ENCODE results near the gene DHRSX.

GRCh38 chrX:2391869-2392606 lies 108.7 kb downstream of the DHRSX start:
- TF ChIP-seq, protein P1, sequence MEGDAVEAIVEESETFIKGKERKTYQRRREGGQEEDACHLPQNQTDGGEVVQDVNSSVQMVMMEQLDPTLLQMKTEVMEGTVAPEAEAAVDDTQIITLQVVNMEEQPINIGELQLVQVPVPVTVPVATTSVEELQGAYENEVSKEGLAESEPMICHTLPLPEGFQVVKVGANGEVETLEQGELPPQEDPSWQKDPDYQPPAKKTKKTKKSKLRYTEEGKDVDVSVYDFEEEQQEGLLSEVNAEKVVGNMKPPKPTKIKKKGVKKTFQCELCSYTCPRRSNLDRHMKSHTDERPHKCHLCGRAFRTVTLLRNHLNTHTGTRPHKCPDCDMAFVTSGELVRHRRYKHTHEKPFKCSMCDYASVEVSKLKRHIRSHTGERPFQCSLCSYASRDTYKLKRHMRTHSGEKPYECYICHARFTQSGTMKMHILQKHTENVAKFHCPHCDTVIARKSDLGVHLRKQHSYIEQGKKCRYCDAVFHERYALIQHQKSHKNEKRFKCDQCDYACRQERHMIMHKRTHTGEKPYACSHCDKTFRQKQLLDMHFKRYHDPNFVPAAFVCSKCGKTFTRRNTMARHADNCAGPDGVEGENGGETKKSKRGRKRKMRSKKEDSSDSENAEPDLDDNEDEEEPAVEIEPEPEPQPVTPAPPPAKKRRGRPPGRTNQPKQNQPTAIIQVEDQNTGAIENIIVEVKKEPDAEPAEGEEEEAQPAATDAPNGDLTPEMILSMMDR (IDR thresholded peaks at IDR 0.05), result no peak
- no peak for TF ChIP-seq POLR2A (IDR thresholded peaks at IDR 0.05)

All from testis (tissue), 2 donors.